Ovary (tissue), 9 donors: ENCODE data around the gene NGLY1. TPM values are rescaled to one million over a fixed set of nuclear protein-coding genes. Genes with fewer than 3 reads are reported as not detected.

Experiments used
- DNase-seq, 5 donors: peaks; one replicate each; pipeline ENCODE4 v3.0.0-alpha.2; 2019 to 2020
- H3K27ac ChIP-seq, 2 donors: fragments of 200-600 bp; one replicate each; pipeline versions ENCODE4 v1.5.1 to v1.8.0; 2019 to 2022
- H3K27me3 ChIP-seq: fragments of 200-600 bp; one replicate; pipeline ENCODE4 v1.8.0; 2022
- H3K36me3 ChIP-seq: fragments of 200-600 bp; sonication (generic); one replicate; pipeline ENCODE4 v1.5.1; 2019
- H3K4me1 ChIP-seq: one replicate; pipeline ENCODE4 v1.8.1; 2013; ENCODE audit warnings: mild to moderate bottlenecking, moderate library complexity; ENCODE audit not compliant: insufficient read depth
- H3K4me3 ChIP-seq: fragments of 200-600 bp; sonication (generic); one replicate; pipeline ENCODE4 v1.5.1; 2017
- H3K9me3 ChIP-seq, 2 donors: fragments of 200-600 bp in 1 of 2; sonication (generic) in 1 of 2; one replicate each; pipeline versions ENCODE4 v1.5.1 to v1.8.1; 2013 to 2019; ENCODE audit warnings: mild to moderate bottlenecking in 1 of 2, moderate library complexity in 1 of 2
- EP300 ChIP-seq: sonication (generic); formaldehyde crosslinking; IDR thresholded peaks from one replicate; pipeline ENCODE4 v1.6.1; 2017; ENCODE audit warnings: antibody characterized with exemption
- POLR2A ChIP-seq: fragments of 450-650 bp; IDR thresholded peaks from one replicate; pipeline ENCODE4 v1.6.1; 2017; ENCODE audit warnings: antibody characterized with exemption, mild to moderate bottlenecking, moderate library complexity
- WGBS, 3 donors: extraction: QIAGEN DNeasy Blood & Tissue Kit in 1 of 3; methylation state at CpG; one replicate each; pipeline versions ENCODE4 v1.1.5 to v1.1.7; 2013 to 2017; 5-methylcytosine and 5-hydroxymethylcytosine counted together
- intact Hi-C, 4 donors: fragments of 100-400 bp; cut with DNase I; formaldehyde crosslinking; loops; one replicate each; pipeline versions ENCODE4 v1.11.0 to v1.15.1; 2022 to 2023
- polyA plus RNA-seq, 2 donors: library from polyadenylated mRNA; stranded (reverse); fragments of 200-250 nt in 1 of 2; fragments of 350-450 nt in 1 of 2; fragmentation: Illumina TruSeq in 1 of 2; extraction: RNeasy Lipid Tissue Mini Kit (QIAGEN cat#74804) in 1 of 2; gene quantifications; one replicate each; pipeline ENCODE4 v1.2.3, GENCODE V29; 2013 to 2014
- total RNA-seq, 7 donors: library from RNA; depleted of rRNA in 2 of 7; stranded (reverse); fragments of >200 nt in 2 of 7; fragmentation: NEBNext Ultra II Directional in 3 of 7; extraction: Animal tissue kit (Norgen Biotek cat#: 25700) in 3 of 7; gene quantifications; one replicate each; pipeline versions ENCODE4 v1.1.0 to v1.2.4, GENCODE V29; 2016 to 2023
- TF ChIP-seq, protein P1 (sequence below), 3 donors: fragments of 450-650 bp in 2 of 3; fragments of 200-600 bp in 1 of 3; IDR thresholded peaks; one replicate each; pipeline versions ENCODE4 v1.5.1 to v1.8.0; 2016 to 2022; ENCODE audit warnings: antibody characterized with exemption in 3 of 3, mild to moderate bottlenecking in 1 of 3
- donor health status: DM: no; HTN: no; CAD: no; lungs with moderate emphysema.
- donor health status: DM: no; HTN: no; CAD: no.
- donor health status: Bipolar disorder and iron deficiency.
- donor health status: DM: yes; HTN: yes; CAD: no.
- donor health status: DM: no; HTN: no; CAD: no.
- donor health status: DM: yes; HTN: yes; CAD: no.

NGLY1 gene
- total and polyA plus RNA-seq, 9 donors: 11.0 to 30.4 (median 27.1) TPM

- 83 to 94% (median 90%) methylated on average over 2 of the region's 2 CpGs for WGBS, 3 donors
- no peak for DNase-seq
Observed at GRCh38 chr3:25690768-25691533, 92.3 kb downstream of the NGLY1 start.

GRCh38 chr3:25689226-25689625 lies 94.0 kb downstream of the NGLY1 start:
- WGBS, 3 donors: 53 to 62% (median 62%) methylated on average over 3 of the region's 3 CpGs

More at GRCh38 chr3:25690768-25691533, 92.3 kb downstream of the NGLY1 start:
- H3K27me3 ChIP-seq: no peaks in the 10 kb centered on the region
- intact Hi-C loops: no loop called here
- H3K9me3 ChIP-seq: no peaks in the 10 kb centered on the region
- H3K4me3 ChIP-seq: no peak overlapping the region
- H3K4me1 ChIP-seq: no peaks in the 10 kb centered on the region
- H3K27ac ChIP-seq: no peak overlapping the region
- no peak for TF ChIP-seq POLR2A
- no peaks in the 10 kb centered on the region for H3K36me3 ChIP-seq

DNA sequence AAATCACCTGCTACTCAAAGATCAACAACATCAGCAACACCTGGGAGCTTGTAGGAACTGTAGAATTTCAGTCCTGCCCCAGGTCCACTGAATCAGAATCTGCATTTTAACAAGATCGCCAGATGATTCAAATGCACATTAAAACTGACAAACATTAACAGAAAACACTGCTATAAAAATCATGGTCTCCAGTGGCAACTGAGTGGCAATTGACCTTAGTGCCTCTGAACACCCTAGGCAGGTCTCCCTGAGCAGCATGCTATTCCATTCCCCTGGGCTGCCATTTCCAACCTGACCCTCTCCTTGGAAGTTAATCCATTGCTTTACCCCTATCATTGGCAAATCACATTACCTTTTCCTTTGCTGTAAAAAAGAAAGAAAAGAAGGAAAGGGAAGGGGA lies 95.5 kb downstream of the NGLY1 start:
- Histone ChIP-seq H3K9me3 (no peaks in the 10 kb centered on the region), H3K36me3 (no peaks in the 10 kb centered on the region), H3K4me3 (no peak overlapping the region), H3K4me1 (no peaks in the 10 kb centered on the region), H3K27me3 (no peaks in the 10 kb centered on the region), H3K27ac (no peak overlapping the region)
- DNase-seq: no peak
- intact Hi-C loops: no loop called here
- TF ChIP-seq, protein P1, sequence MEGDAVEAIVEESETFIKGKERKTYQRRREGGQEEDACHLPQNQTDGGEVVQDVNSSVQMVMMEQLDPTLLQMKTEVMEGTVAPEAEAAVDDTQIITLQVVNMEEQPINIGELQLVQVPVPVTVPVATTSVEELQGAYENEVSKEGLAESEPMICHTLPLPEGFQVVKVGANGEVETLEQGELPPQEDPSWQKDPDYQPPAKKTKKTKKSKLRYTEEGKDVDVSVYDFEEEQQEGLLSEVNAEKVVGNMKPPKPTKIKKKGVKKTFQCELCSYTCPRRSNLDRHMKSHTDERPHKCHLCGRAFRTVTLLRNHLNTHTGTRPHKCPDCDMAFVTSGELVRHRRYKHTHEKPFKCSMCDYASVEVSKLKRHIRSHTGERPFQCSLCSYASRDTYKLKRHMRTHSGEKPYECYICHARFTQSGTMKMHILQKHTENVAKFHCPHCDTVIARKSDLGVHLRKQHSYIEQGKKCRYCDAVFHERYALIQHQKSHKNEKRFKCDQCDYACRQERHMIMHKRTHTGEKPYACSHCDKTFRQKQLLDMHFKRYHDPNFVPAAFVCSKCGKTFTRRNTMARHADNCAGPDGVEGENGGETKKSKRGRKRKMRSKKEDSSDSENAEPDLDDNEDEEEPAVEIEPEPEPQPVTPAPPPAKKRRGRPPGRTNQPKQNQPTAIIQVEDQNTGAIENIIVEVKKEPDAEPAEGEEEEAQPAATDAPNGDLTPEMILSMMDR (IDR thresholded peaks at IDR 0.05): no peak
- TF ChIP-seq POLR2A (no peak), EP300 (no peak)
- 85 to 98% (median 91%) methylated on average over 1 of the region's 1 CpG for WGBS, 3 donors

More at GRCh38 chr3:25689226-25689625, 94.0 kb downstream of the NGLY1 start:
- H3K4me1 ChIP-seq: no peaks in the 10 kb centered on the region
- no peaks in the 10 kb centered on the region for H3K27me3 ChIP-seq
- H3K4me3 ChIP-seq: no peak overlapping the region
- TF ChIP-seq POLR2A (no peak), EP300 (no peak)
- TF ChIP-seq, protein P1 (IDR thresholded peaks at IDR 0.05): no peak
- no peak overlapping the region for H3K27ac ChIP-seq
- DNase-seq: no peak
- no peaks in the 10 kb centered on the region for H3K9me3 ChIP-seq
- intact Hi-C loops: no loop called here
- no peaks in the 10 kb centered on the region for H3K36me3 ChIP-seq

- no peaks in the 10 kb centered on the region for H3K27me3 ChIP-seq
- no peaks in the 10 kb centered on the region for H3K9me3 ChIP-seq
- no peaks in the 10 kb centered on the region for H3K4me1 ChIP-seq
- H3K36me3 ChIP-seq: no peaks in the 10 kb centered on the region
- WGBS, 3 donors: 93 to 94% (median 94%) methylated on average over 23 of the region's 23 CpGs
- H3K4me3 ChIP-seq: no peak overlapping the region
- no peak for TF ChIP-seq EP300
- TF ChIP-seq, protein P1 (IDR thresholded peaks at IDR 0.05): no peak
- TF ChIP-seq POLR2A: no peak
- no peak for DNase-seq
- intact Hi-C loops: no loop called here
- no peak overlapping the region for H3K27ac ChIP-seq
Observed at GRCh38 chr3:25686766-25687165, 96.5 kb downstream of the NGLY1 start.

GRCh38 chr3:25683882-25684281 lies 99.4 kb downstream of the NGLY1 start:
- WGBS, 3 donors: 91 to 92% (median 92%) methylated on average over 2 of the region's 2 CpGs
- no peaks in the 10 kb centered on the region for H3K27me3 ChIP-seq
- H3K4me1 ChIP-seq: no peaks in the 10 kb centered on the region
- no peaks in the 10 kb centered on the region for H3K9me3 ChIP-seq
- H3K4me3 ChIP-seq: no peak overlapping the region
- DNase-seq: no peak
- H3K27ac ChIP-seq: no peak overlapping the region
- no peaks in the 10 kb centered on the region for H3K36me3 ChIP-seq
- TF ChIP-seq, protein P1 (IDR thresholded peaks at IDR 0.05): no peak
- no peak for TF ChIP-seq EP300
- TF ChIP-seq POLR2A: no peak
- intact Hi-C loops: no loop called here
